Activated naive CD4-positive, alpha-beta T cell (primary cell): ENCODE measurements around the gene FOXK2.

Source experiments
- DNase-seq, 4 experiments: peaks; one replicate each; lab custom pipeline; 2025; lab: John Stamatoyannopoulos, UW

FOXK2 gene

GRCh38 chr17:82642022-82642421 lies 122.5 kb downstream of the FOXK2 start:
- no peak for DNase-seq

DNA sequence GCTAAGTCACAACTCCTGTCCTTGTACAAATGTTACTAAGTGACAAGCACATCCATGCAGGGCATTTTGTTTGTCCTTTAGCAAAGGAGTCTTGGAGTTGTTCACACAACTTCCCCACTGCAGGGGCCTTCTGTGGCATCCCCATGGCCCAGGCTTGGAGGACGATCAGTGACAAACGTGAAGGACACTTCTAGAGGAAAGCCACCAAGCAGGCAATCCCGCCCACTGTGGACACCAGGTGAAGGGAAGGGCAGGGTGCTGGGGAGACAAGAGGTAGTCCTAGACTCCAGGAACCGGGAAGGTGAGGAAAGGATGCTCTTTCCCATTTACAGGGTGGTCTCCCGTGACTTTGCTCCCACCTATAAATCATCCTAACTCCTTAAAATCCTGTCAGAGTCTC lies 124.6 kb downstream of the FOXK2 start:
- DNase-seq: no peak

DNA sequence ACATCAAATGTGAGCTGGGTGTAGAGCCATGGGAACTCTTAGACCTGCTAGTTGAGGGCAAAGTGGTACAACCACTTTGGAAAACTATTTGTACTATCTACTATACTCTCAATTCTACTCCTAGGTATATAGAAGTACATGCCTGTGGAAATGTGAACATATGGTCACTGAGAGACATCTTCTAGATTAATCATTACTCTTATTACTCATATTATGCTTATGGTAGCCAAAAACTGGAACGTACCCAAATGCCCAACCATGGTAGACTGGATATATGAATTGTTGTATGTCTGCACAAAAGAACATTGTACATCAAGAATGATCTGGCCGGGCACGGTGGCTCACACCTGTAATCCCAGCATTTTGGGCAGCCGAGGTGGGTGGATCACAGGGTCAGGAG lies 126.0 kb downstream of the FOXK2 start:
- no peak for DNase-seq

DNA sequence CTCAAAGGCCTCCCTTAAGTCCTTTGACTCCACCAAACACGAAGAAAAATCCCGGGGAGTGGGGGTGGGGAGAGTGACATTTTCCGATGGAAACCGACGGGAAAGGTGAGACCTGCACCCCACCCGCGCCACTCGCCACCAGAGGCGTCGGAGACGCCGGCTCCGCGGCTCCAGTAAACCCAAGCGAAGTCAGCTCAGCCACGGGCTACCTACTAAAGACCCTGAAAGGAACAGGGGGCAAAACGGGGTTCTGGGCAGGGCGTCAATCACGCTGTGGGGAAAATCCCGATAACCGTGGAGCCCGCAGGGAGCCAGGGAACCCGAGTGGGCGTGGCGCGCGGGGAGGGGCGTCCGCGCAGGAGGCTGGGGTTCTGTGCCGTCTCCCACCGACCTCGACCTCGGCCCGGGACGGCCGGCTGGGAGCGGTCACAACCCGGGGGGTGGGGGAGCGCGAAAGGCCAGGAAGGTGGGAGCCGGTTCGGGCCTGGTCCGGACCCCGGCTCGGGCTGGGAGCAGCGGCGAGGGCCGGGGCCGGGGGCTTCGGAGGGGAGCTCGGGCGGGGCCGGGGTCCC lies 128.1 kb downstream of the FOXK2 start:
- peak in 3 of 4 experiments; percentile 13 to 50 (median 19) for DNase-seq

DNA sequence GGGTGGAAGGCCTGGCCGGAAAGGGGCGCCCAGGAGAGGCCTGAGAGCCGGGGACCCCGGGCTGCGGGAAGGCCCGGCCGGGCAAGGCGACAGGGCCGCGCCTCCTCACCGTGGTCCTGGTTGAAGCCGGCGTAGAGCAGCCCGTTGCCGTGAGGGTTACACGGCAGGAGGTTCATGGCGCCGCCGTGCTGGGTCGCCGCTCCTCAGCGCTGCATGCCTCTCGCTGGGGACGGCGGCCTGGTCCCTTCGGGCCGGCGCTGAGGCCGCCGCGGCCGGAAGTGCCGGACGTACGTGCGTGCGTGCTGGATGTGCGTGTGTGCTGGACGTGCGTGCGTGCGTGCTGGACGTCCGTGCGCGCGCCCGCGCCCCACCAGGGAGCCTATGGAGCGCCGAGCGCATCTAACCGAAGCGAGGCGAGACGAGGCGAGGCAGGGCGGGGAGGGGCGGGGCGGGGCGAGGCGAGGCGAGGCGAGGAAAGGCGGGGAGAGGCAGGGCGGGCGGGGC lies 128.7 kb downstream of the FOXK2 start, which contains the start of gene WDR45B:
TSS of gene WDR45B (minus strand) at position 280 of the 504 bp plus-strand sequence. CDS start at position 176, 104 bp downstream.
- DNase-seq: peak; percentile 72 to 89 (median 78)

DNA sequence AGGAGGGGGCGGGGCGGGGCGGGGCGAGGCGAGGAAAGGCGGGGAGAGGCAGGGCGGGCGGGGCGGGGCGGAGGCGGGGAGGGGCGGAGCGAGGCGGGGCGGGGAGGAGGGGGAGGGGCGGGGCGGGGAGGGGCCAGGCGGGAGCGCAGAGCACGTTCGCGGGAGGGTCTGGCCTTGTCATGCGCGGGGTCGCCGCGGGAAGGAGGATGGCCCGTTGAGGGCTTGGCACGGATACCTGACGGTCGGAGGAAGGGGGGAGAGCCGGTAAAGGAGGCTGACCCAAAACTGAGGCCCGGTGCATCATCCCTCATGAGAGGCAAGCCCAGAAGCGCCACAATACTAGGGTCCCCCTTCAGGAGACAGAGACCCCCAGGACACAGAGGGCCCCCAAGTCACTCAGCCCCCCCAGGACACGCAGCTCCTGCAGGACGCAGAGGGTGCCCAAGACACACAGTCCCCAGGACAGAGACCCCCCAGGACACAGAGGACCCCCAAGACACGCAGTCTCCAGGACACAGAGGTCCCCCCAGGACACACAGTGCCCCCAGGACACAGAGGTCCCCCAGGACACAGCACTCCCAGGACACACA lies 129.3 kb downstream of the FOXK2 start:
- DNase-seq: peak in 1 of 4 experiments; percentile 45

DNA sequence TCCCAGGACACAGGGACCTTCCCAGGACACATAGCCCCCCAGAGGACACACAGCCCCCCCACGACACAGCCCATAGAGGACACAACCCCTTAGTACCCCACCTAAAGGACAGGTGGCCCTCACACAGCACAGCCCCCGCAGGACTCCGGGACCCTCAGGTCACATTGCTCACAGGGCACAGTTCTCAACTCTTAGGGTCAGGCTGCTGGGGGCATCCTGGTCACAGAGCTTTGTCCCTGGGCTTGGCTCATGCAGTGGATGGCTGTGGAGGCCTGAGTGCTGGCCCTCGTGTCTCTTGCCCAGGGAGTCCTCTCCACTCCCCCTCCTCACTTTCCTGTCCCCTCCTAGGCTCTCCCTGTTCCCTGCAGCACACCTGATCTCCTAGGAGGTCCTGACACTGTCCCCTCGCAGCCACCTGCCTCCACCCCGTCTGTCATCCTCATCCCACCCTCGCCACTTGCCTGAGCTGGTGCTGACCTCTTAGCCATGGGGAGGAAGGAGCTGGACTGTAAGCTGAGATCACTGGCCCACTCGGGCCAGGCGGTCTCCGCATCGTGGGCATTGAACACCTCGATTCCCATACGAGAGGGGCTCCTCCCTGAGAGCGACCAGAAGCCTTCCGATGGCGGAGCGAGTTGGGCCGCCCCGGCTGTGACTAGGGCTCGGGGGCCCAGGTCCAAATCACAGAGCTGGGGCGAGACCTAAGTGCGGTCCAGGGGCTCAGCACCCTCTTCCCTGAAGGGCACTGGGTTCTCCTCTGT lies 130.1 kb downstream of the FOXK2 start:
- DNase-seq: no peak

DNA sequence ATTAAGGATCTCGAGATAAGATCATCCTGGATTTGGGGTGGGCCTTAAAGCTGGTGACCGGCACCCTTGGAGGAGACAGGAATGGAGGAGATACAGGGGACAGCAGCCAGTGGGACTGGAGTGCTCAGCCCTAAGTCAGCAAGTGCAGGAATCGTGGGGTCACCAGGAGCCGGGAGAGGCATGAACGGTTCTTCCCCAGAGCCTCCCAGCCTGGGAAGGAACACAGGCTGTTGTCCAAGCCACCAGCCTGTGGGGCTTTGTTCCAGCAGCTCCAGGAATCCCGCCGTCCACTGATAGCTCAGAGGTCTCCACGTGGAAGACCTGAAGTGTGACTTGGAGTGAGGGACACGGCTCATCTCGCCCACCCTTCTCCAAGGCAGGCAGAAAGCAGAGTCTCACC lies 131.2 kb downstream of the FOXK2 start:
- DNase-seq: no peak

DNA sequence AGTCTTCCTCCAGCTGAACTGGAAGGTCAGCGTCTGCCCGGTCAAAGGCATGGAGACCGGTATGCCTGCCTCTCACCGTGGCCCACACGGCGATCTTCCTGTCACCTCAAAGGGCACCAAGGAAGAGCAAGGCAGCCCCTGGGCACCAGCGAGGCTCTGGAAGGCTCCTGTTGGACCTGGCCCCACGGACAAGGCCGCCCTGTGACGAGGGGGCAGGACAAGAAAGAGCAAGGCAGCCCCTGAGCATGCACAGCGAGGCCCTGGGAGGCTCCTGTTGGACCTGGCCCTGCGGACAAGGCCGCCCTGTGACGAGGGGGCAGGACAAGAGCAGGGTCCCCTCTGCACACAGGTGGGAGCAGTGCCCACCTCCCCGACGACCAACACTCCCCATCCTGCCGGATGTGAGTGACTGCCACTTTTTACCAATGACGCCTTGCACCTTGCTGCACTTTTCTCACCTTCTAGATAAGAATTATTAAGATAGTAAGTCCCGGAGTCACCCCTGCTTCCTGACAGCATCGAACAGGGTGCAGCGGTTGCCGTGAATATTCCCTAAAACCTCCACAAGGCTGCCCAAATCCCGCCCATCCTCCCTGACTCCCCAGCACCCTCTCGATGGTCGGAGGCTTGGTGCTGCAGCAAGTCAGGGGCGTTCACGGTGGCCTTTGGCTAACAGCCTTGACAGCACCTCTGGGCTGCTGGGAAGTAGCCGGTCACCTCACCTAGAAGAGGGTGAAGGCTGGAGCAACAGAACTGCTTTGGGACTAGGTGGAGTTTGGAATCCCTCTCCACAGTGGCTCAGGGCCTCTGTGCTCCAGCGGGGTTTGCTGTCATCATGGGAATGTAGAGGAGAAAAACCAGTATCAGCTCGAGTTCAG lies 134.4 kb downstream of the FOXK2 start:
- DNase-seq: no peak
